Heart left ventricle (tissue), 13 donors: Measurements from ENCODE around the gene FCN1.

Experiments used
- POLR2A ChIP-seq, 2 donors: fragments of 450-650 bp; IDR thresholded peaks; one replicate each; pipeline ENCODE4 v1.6.1; 2017; ENCODE audit warnings: antibody characterized with exemption in 2 of 2, mild to moderate bottlenecking in 2 of 2, moderate library complexity in 2 of 2
- TF ChIP-seq, protein P1 (sequence below), 12 donors: fragments of 200-600 bp; sonication (generic) in 4 of 12; IDR thresholded peaks; one replicate each; pipeline versions ENCODE4 v1.5.0 to v1.8.0; 2018 to 2022; ENCODE audit warnings: antibody characterized with exemption in 12 of 12, mild to moderate bottlenecking in 5 of 12
- donor health status: ischemic (EF 13 %, LVEDD 7.1; RV severe dilation, severe dysfunction).
- donor health status: DM: no; HTN: yes; CAD: no.
- donor health status: DM: no; HTN: no; CAD: no.
- donor health status: ischemic (EF 25% LVEDD 6.9; RV normal size, moderate dysfunction).
- donor health status: ischemic (EF 25% LVEDD 5.7; RV mildly dilated, moderate dysfunction).
- donor health status: ischemic (EF 35%, LVEDD 5.7; RV mildly dilated, moderate dysfunction).
- donor health status: nonischemic (EF 11% LVEDD 7.7; RV severe dilation, severe dysfunction).
- donor health status: DM: yes; HTN: yes; CAD: no.
- donor health status: PGD.
- donor health status: ischemic (EF 29% LVEDD 5.4; RV normal size, mild dysfunction).
- donor health status: nonischemic (EF 23%, LVEDD 6.1; RV moderate dilation, normal function).

DNA sequence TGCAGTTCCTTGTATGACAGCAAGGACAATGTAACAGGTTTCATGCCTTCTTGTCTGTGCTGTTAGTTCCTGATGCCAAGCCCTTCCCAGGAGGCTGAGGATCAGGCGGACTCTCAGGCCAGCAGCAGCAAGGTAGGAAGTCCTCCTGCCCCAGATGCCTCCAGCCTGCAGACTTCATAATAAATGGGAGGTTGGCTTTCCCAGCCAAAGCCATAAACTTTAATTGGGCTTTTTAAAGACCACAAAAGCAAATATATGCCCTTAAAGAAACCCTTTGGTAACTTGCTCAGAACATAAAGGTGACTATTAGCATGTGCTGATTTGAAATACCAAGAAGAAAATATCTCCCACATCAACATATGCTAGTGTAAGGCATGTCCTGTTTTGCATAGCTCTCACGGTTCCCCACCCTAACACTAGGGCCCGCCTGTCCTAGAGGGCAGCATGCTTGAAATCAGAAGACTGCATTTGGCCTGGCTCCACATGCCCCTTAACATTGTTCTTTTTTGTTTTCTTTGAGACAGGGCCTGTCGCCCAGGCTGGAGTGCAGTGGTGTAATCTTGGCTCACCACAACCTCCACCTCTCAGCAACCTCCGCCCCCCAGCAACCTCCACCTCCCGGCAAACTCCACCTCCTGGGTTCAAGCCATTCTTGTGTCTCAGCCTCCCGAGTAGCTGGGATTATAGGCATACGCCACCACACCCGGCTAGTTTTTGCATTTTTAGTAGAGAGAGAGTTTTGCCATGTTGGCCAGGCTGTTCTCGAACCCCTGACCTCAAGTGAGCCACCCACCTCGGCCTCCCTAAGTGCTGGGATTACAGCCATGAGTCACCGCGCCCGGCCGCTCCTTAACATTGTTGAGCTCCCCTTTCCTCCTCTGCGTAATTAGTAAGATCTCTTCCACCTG is 44.6 kb upstream of the FCN1 start:
- TF ChIP-seq, protein P1, sequence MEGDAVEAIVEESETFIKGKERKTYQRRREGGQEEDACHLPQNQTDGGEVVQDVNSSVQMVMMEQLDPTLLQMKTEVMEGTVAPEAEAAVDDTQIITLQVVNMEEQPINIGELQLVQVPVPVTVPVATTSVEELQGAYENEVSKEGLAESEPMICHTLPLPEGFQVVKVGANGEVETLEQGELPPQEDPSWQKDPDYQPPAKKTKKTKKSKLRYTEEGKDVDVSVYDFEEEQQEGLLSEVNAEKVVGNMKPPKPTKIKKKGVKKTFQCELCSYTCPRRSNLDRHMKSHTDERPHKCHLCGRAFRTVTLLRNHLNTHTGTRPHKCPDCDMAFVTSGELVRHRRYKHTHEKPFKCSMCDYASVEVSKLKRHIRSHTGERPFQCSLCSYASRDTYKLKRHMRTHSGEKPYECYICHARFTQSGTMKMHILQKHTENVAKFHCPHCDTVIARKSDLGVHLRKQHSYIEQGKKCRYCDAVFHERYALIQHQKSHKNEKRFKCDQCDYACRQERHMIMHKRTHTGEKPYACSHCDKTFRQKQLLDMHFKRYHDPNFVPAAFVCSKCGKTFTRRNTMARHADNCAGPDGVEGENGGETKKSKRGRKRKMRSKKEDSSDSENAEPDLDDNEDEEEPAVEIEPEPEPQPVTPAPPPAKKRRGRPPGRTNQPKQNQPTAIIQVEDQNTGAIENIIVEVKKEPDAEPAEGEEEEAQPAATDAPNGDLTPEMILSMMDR (IDR thresholded peaks at IDR 0.05): no peak
- no peak for TF ChIP-seq POLR2A (IDR thresholded peaks at IDR 0.05)
